Measurements from ENCODE around the gene ITGAL.

The ITGAL gene

GRCh38 chr16:30472328-30472942 is at the start of gene ITGAL:
ITGAL (plus strand) TSS chr16:30472742; CDS start chr16:30472838, 96 bp downstream.
- peaks cover 3% of the 10 kb centered on the region for H3K9me3 ChIP-seq (ENCODE audit: control insufficient read depth, low read length)
- H3K4me3 ChIP-seq (ENCODE audit: low read length): no peak within 1 kb of the TSS
- H3K9ac ChIP-seq (ENCODE audit: low read length): no peak within 1 kb of the TSS
- peaks cover 29% of the 10 kb centered on the region for H3K27me3 ChIP-seq (replicated peaks; ENCODE audit: control insufficient read depth, insufficient read depth, low read length)
- DNase-seq (ENCODE audit: low read depth): no peak
- peaks cover 12% of the 10 kb centered on the region for H3K4me1 ChIP-seq (ENCODE audit: control insufficient read depth, insufficient read depth, low read length)
- no peaks in the 10 kb centered on the region for H3K36me3 ChIP-seq (ENCODE audit: control insufficient read depth, insufficient read depth, low read length, severe bottlenecking)

GRCh38 chr16:30428055-30428454 is 44.5 kb upstream of the ITGAL start:
- Histone ChIP-seq H3K27me3 (replicated peaks; ENCODE audit: control insufficient read depth, insufficient read depth, low read length) (no peaks in the 10 kb centered on the region), H3K9me3 (ENCODE audit: control insufficient read depth, low read length) (no peaks in the 10 kb centered on the region), H3K9ac (ENCODE audit: low read length) (no peak overlapping the region), H3K4me3 (ENCODE audit: low read length) (no peak overlapping the region), H3K4me1 (ENCODE audit: control insufficient read depth, insufficient read depth, low read length) (peaks cover 16% of the 10 kb centered on the region), H3K36me3 (ENCODE audit: control insufficient read depth, insufficient read depth, low read length, severe bottlenecking) (peaks cover 13% of the 10 kb centered on the region)
- no peak for DNase-seq (ENCODE audit: low read depth)

GRCh38 chr16:30429418-30429677 is 43.2 kb upstream of the ITGAL start:
- DNase-seq (ENCODE audit: low read depth): no peak
- peaks cover 16% of the 10 kb centered on the region for H3K4me1 ChIP-seq (ENCODE audit: control insufficient read depth, insufficient read depth, low read length)
- no peaks in the 10 kb centered on the region for H3K27me3 ChIP-seq (replicated peaks; ENCODE audit: control insufficient read depth, insufficient read depth, low read length)
- H3K9me3 ChIP-seq (ENCODE audit: control insufficient read depth, low read length): no peaks in the 10 kb centered on the region
- H3K36me3 ChIP-seq (ENCODE audit: control insufficient read depth, insufficient read depth, low read length, severe bottlenecking): peaks cover 1% of the 10 kb centered on the region
- H3K9ac ChIP-seq (ENCODE audit: low read length): peak overlapping the region; percentile 79
- peak overlapping the region; percentile 87 for H3K4me3 ChIP-seq (ENCODE audit: low read length)

GRCh38 chr16:30429678-30430427 is 42.7 kb upstream of the ITGAL start, which contains the start of gene DCTPP1:
DCTPP1 (minus strand) TSS chr16:30430030; CDS start chr16:30429980, 50 bp downstream.
- Histone ChIP-seq H3K4me1 (ENCODE audit: control insufficient read depth, insufficient read depth, low read length) (peaks cover 16% of the 10 kb centered on the region), H3K9me3 (ENCODE audit: control insufficient read depth, low read length) (no peaks in the 10 kb centered on the region), H3K9ac (ENCODE audit: low read length) (peak within 1 kb of the TSS; percentile 79), H3K27me3 (replicated peaks; ENCODE audit: control insufficient read depth, insufficient read depth, low read length) (no peaks in the 10 kb centered on the region), H3K36me3 (ENCODE audit: control insufficient read depth, insufficient read depth, low read length, severe bottlenecking) (no peaks in the 10 kb centered on the region), H3K4me3 (ENCODE audit: low read length) (peak within 1 kb of the TSS; percentile 87)
- peak; percentile 99 for DNase-seq (ENCODE audit: low read depth)

GRCh38 chr16:30430428-30430970 is 42.0 kb upstream of the ITGAL start:
- Histone ChIP-seq H3K9ac (ENCODE audit: low read length) (peak overlapping the region; percentile 79), H3K36me3 (ENCODE audit: control insufficient read depth, insufficient read depth, low read length, severe bottlenecking) (no peaks in the 10 kb centered on the region), H3K27me3 (replicated peaks; ENCODE audit: control insufficient read depth, insufficient read depth, low read length) (no peaks in the 10 kb centered on the region), H3K9me3 (ENCODE audit: control insufficient read depth, low read length) (no peaks in the 10 kb centered on the region), H3K4me3 (ENCODE audit: low read length) (peak overlapping the region; percentile 87), H3K4me1 (ENCODE audit: control insufficient read depth, insufficient read depth, low read length) (peaks cover 16% of the 10 kb centered on the region)
- DNase-seq (ENCODE audit: low read depth): no peak

GRCh38 chr16:30434852-30435251 is 37.7 kb upstream of the ITGAL start:
- no peaks in the 10 kb centered on the region for H3K27me3 ChIP-seq (replicated peaks; ENCODE audit: control insufficient read depth, insufficient read depth, low read length)
- no peaks in the 10 kb centered on the region for H3K36me3 ChIP-seq (ENCODE audit: control insufficient read depth, insufficient read depth, low read length, severe bottlenecking)
- no peak overlapping the region for H3K9ac ChIP-seq (ENCODE audit: low read length)
- peaks cover 7% of the 10 kb centered on the region for H3K4me1 ChIP-seq (ENCODE audit: control insufficient read depth, insufficient read depth, low read length)
- H3K9me3 ChIP-seq (ENCODE audit: control insufficient read depth, low read length): no peaks in the 10 kb centered on the region
- DNase-seq (ENCODE audit: low read depth): no peak
- no peak overlapping the region for H3K4me3 ChIP-seq (ENCODE audit: low read length)

- H3K4me1 ChIP-seq (ENCODE audit: control insufficient read depth, insufficient read depth, low read length): no peaks in the 10 kb centered on the region
- DNase-seq (ENCODE audit: low read depth): no peak
These were observed 35.0 kb upstream of the ITGAL start for GRCh38 chr16:30437511-30438046.

GRCh38 chr16:30438835-30439234 is 33.7 kb upstream of the ITGAL start:
- H3K4me3 ChIP-seq (ENCODE audit: low read length): no peak overlapping the region
- H3K9me3 ChIP-seq (ENCODE audit: control insufficient read depth, low read length): no peaks in the 10 kb centered on the region
- no peak for DNase-seq (ENCODE audit: low read depth)
- peaks cover 10% of the 10 kb centered on the region for H3K36me3 ChIP-seq (ENCODE audit: control insufficient read depth, insufficient read depth, low read length, severe bottlenecking)
- H3K4me1 ChIP-seq (ENCODE audit: control insufficient read depth, insufficient read depth, low read length): peaks cover 8% of the 10 kb centered on the region
- H3K27me3 ChIP-seq (replicated peaks; ENCODE audit: control insufficient read depth, insufficient read depth, low read length): no peaks in the 10 kb centered on the region
- H3K9ac ChIP-seq (ENCODE audit: low read length): no peak overlapping the region

More at GRCh38 chr16:30437511-30438046, 35.0 kb upstream of the ITGAL start:
- no peaks in the 10 kb centered on the region for H3K9me3 ChIP-seq (ENCODE audit: control insufficient read depth, low read length)
- H3K36me3 ChIP-seq (ENCODE audit: control insufficient read depth, insufficient read depth, low read length, severe bottlenecking): no peaks in the 10 kb centered on the region
- no peak overlapping the region for H3K9ac ChIP-seq (ENCODE audit: low read length)
- no peaks in the 10 kb centered on the region for H3K27me3 ChIP-seq (replicated peaks; ENCODE audit: control insufficient read depth, insufficient read depth, low read length)
- H3K4me3 ChIP-seq (ENCODE audit: low read length): no peak overlapping the region

GRCh38 chr16:30439720-30440348 is 32.7 kb upstream of the ITGAL start:
- Histone ChIP-seq H3K36me3 (ENCODE audit: control insufficient read depth, insufficient read depth, low read length, severe bottlenecking) (peaks cover 15% of the 10 kb centered on the region), H3K4me3 (ENCODE audit: low read length) (no peak overlapping the region), H3K4me1 (ENCODE audit: control insufficient read depth, insufficient read depth, low read length) (peaks cover 18% of the 10 kb centered on the region), H3K9me3 (ENCODE audit: control insufficient read depth, low read length) (no peaks in the 10 kb centered on the region), H3K9ac (ENCODE audit: low read length) (no peak overlapping the region), H3K27me3 (replicated peaks; ENCODE audit: control insufficient read depth, insufficient read depth, low read length) (no peaks in the 10 kb centered on the region)
- no peak for DNase-seq (ENCODE audit: low read depth)

GRCh38 chr16:30443631-30444030 is 28.9 kb upstream of the ITGAL start:
- Histone ChIP-seq H3K27me3 (replicated peaks; ENCODE audit: control insufficient read depth, insufficient read depth, low read length) (no peaks in the 10 kb centered on the region), H3K4me1 (ENCODE audit: control insufficient read depth, insufficient read depth, low read length) (peaks cover 25% of the 10 kb centered on the region), H3K36me3 (ENCODE audit: control insufficient read depth, insufficient read depth, low read length, severe bottlenecking) (peaks cover 15% of the 10 kb centered on the region), H3K4me3 (ENCODE audit: low read length) (peak overlapping the region; percentile 91), H3K9ac (ENCODE audit: low read length) (no peak overlapping the region), H3K9me3 (ENCODE audit: control insufficient read depth, low read length) (no peaks in the 10 kb centered on the region)
- no peak for DNase-seq (ENCODE audit: low read depth)

Measured in adipocyte (in vitro differentiated cells).